Stimulated activated CD4-positive, alpha-beta T cell treated with anti-CD3 and anti-CD28 coated beads, Interleukin-1b, Interleukin-23, amount 100 ng/mL, for 48 hours (primary cell): ENCODE measurements around the gene ANKRD29.
"Not testable (repeated sequence)": the region's sequence is repeated elsewhere in the genome, so short reads cannot be mapped to it uniquely, and the experiment has no call there.

Experiments
- DNase-seq: peaks from one replicate; pipeline ENCODE4 v3.0.0-alpha.2; 2020

ANKRD29 gene

GRCh38 chr18:23643815-23644490 lies 18.8 kb downstream of the ANKRD29 start:
- DNase-seq = no peak

- DNase-seq = no peak
Observed at GRCh38 chr18:23641937-23642666, 20.6 kb downstream of the ANKRD29 start.

GRCh38 chr18:23641143-23641720 lies 21.5 kb downstream of the ANKRD29 start:
- no peak for DNase-seq

- DNase-seq = no peak
Observed at GRCh38 chr18:23640052-23640451, 22.7 kb downstream of the ANKRD29 start.

- DNase-seq = not testable (repeated sequence)
Observed at GRCh38 chr18:23636433-23636832, 26.3 kb downstream of the ANKRD29 start.

- no peak for DNase-seq
Observed at GRCh38 chr18:23636071-23636399, 26.7 kb downstream of the ANKRD29 start.

- DNase-seq = no peak
Observed at GRCh38 chr18:23635283-23636070, 27.2 kb downstream of the ANKRD29 start.

- no peak for DNase-seq
Observed at GRCh38 chr18:23634692-23635091, 28.0 kb downstream of the ANKRD29 start.

GRCh38 chr18:23632615-23633014 lies 30.1 kb downstream of the ANKRD29 start:
- no peak for DNase-seq

- DNase-seq = no peak
Observed at GRCh38 chr18:23631746-23632145, 31.0 kb downstream of the ANKRD29 start.

- no peak for DNase-seq
Observed at GRCh38 chr18:23631312-23631711, 31.4 kb downstream of the ANKRD29 start.

- no peak for DNase-seq
Observed at GRCh38 chr18:23629444-23629946, 33.2 kb downstream of the ANKRD29 start.

GRCh38 chr18:23627970-23628369 lies 34.7 kb downstream of the ANKRD29 start:
- DNase-seq = no peak

GRCh38 chr18:23627321-23627720 lies 35.4 kb downstream of the ANKRD29 start:
- no peak for DNase-seq

- no peak for DNase-seq
Observed at GRCh38 chr18:23626451-23627279, 36.0 kb downstream of the ANKRD29 start.

GRCh38 chr18:23623040-23623439 lies 39.7 kb downstream of the ANKRD29 start:
- no peak for DNase-seq

GRCh38 chr18:23619388-23619881 lies 43.3 kb downstream of the ANKRD29 start:
- DNase-seq = peak; percentile 4

GRCh38 chr18:23618862-23619387 lies 43.8 kb downstream of the ANKRD29 start:
- no peak for DNase-seq

GRCh38 chr18:23617412-23618014 lies 45.2 kb downstream of the ANKRD29 start:
- DNase-seq = no peak

GRCh38 chr18:23616258-23616657 lies 46.5 kb downstream of the ANKRD29 start:
- DNase-seq = no peak

GRCh38 chr18:23614891-23615290 lies 47.8 kb downstream of the ANKRD29 start:
- no peak for DNase-seq
